Measurements from ENCODE around the gene EIF5A. TPM values are rescaled to one million over a fixed set of nuclear protein-coding genes. Genes with fewer than 3 reads are reported as not detected.

Gene EIF5A
- total and polyA plus RNA-seq, 2 experiments from 2014 or later = 267 to 693 TPM

GRCh38 chr17:7307686-7308624, 527 bp downstream of the EIF5A start:
- TF ChIP-seq, protein P1, sequence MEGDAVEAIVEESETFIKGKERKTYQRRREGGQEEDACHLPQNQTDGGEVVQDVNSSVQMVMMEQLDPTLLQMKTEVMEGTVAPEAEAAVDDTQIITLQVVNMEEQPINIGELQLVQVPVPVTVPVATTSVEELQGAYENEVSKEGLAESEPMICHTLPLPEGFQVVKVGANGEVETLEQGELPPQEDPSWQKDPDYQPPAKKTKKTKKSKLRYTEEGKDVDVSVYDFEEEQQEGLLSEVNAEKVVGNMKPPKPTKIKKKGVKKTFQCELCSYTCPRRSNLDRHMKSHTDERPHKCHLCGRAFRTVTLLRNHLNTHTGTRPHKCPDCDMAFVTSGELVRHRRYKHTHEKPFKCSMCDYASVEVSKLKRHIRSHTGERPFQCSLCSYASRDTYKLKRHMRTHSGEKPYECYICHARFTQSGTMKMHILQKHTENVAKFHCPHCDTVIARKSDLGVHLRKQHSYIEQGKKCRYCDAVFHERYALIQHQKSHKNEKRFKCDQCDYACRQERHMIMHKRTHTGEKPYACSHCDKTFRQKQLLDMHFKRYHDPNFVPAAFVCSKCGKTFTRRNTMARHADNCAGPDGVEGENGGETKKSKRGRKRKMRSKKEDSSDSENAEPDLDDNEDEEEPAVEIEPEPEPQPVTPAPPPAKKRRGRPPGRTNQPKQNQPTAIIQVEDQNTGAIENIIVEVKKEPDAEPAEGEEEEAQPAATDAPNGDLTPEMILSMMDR (IDR thresholded peaks at IDR 0.05; ENCODE audit: poor library complexity) = no peak
- no peak for TF ChIP-seq EZH2phosphoT487 (IDR thresholded peaks at IDR 0.05; ENCODE audit: low read depth, severe bottlenecking, unreplicated experiment)
- no peak for TF ChIP-seq EZH2 (IDR thresholded peaks at IDR 0.05; ENCODE audit: borderline replicate concordance)
- WGBS (ENCODE audit: low lambda C conversion rate, missing lambda C conversion rate) = 2% methylated on average over 23 of the region's 104 CpGs
- peaks cover 8% of the 10 kb centered on the region for H3K36me3 ChIP-seq (replicated peaks; ENCODE audit: insufficient read depth, low read depth)
- no peak overlapping the region for H2AFZ ChIP-seq
- H3K9me3 ChIP-seq (ENCODE audit: low read depth) = no peaks in the 10 kb centered on the region
- H3K79me2 ChIP-seq = peaks cover 48% of the 10 kb centered on the region
- H3K4me2 ChIP-seq = peak overlapping the region; percentile 98
- peak overlapping the region; percentile 93 for H3K27ac ChIP-seq
- peak overlapping the region; percentile 24 for H3K4me3 ChIP-seq
- peaks cover 13% of the 10 kb centered on the region for H3K4me1 ChIP-seq (ENCODE audit: insufficient read depth)
- H3K27me3 ChIP-seq = no peaks in the 10 kb centered on the region
- peak; percentile 82 for DNase-seq (ENCODE audit: low spot score)
- H3K9me2 ChIP-seq (replicated peaks; ENCODE audit: insufficient read depth) = no peaks in the 10 kb centered on the region
- peaks cover 41% of the 10 kb centered on the region for H4K20me1 ChIP-seq (ENCODE audit: insufficient read depth, poor library complexity, severe bottlenecking)

DNA sequence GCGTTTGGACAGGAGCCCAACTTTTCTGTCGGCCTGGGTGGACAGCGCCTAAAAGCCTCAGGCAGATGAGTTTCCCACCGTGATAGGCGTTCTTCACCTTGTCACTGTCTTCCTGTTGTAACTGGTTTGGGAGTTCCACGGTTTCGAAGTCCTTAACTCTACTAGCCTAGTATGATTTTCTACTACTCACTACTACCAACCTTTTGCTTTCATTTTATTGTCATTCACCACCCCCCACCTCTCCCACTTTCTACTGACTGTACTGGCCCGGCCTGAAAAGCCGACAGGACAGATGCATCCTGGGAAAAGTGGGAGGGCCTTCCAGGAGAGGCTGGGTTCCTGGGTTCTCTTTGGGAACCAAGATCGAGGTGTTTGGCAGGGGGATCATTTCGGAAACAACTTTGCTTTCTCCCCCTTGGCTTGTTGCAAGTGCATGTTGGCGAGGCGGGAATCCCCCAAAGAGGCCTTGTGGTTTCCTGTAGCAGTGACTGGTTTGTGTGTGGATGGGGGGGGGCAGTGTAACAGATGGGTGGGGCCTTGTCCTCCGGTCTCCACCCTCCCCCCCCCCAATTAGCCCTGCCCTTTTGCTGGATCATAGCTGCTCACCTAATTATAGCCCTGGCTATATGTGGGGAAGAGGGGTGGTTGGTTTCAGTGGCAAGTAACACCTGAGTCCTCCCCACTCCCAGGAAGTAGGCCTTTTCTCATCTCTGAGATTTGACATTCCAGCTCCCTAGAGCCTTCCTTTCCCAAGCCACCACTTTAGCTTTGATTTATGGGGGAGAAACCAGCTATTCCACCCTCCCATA, 1.4 kb downstream of the EIF5A start:
- H2AFZ ChIP-seq = no peak overlapping the region
- H3K9me3 ChIP-seq (ENCODE audit: low read depth) = no peaks in the 10 kb centered on the region
- 4% methylated on average over 13 of the region's 14 CpGs for whole genome bisulfite sequencing (ENCODE audit: low lambda C conversion rate, missing lambda C conversion rate)
- H3K79me2 ChIP-seq = peaks cover 57% of the 10 kb centered on the region
- peak overlapping the region; percentile 24 for H3K4me3 ChIP-seq
- peaks cover 43% of the 10 kb centered on the region for H4K20me1 ChIP-seq (ENCODE audit: insufficient read depth, poor library complexity, severe bottlenecking)
- TF ChIP-seq, protein P1 (IDR thresholded peaks at IDR 0.05; ENCODE audit: poor library complexity) = no peak
- TF ChIP-seq EZH2phosphoT487 (IDR thresholded peaks at IDR 0.05; ENCODE audit: low read depth, severe bottlenecking, unreplicated experiment) = no peak
- no peak for TF ChIP-seq EZH2 (IDR thresholded peaks at IDR 0.05; ENCODE audit: borderline replicate concordance)
- DNase-seq (ENCODE audit: low spot score) = peak; percentile 91
- H3K4me1 ChIP-seq (ENCODE audit: insufficient read depth) = peaks cover 18% of the 10 kb centered on the region
- peak overlapping the region; percentile 98 for H3K4me2 ChIP-seq
- peak overlapping the region; percentile 93 for H3K27ac ChIP-seq
- no peaks in the 10 kb centered on the region for H3K27me3 ChIP-seq
- H3K36me3 ChIP-seq (replicated peaks; ENCODE audit: insufficient read depth, low read depth) = peaks cover 8% of the 10 kb centered on the region
- no peaks in the 10 kb centered on the region for H3K9me2 ChIP-seq (replicated peaks; ENCODE audit: insufficient read depth)

GRCh38 chr17:7309628-7310027, 2.2 kb downstream of the EIF5A start:
- 95% methylated on average over 12 of the region's 12 CpGs for WGBS (ENCODE audit: low lambda C conversion rate, missing lambda C conversion rate)

More at GRCh38 chr17:7309628-7310027, 2.2 kb downstream of the EIF5A start:
- TF ChIP-seq, protein P1 (IDR thresholded peaks at IDR 0.05; ENCODE audit: poor library complexity) = no peak
- no peak for TF ChIP-seq EZH2 (IDR thresholded peaks at IDR 0.05; ENCODE audit: borderline replicate concordance)
- no peak for TF ChIP-seq EZH2phosphoT487 (IDR thresholded peaks at IDR 0.05; ENCODE audit: low read depth, severe bottlenecking, unreplicated experiment)
- no peak for DNase-seq (ENCODE audit: low spot score)
- peak overlapping the region; percentile 93 for H3K27ac ChIP-seq
- H3K9me2 ChIP-seq (replicated peaks; ENCODE audit: insufficient read depth) = no peaks in the 10 kb centered on the region
- no peak overlapping the region for H2AFZ ChIP-seq
- peaks cover 65% of the 10 kb centered on the region for H3K79me2 ChIP-seq
- H3K4me2 ChIP-seq = peak overlapping the region; percentile 98
- H3K27me3 ChIP-seq = no peaks in the 10 kb centered on the region
- H4K20me1 ChIP-seq (ENCODE audit: insufficient read depth, poor library complexity, severe bottlenecking) = peaks cover 43% of the 10 kb centered on the region
- H3K36me3 ChIP-seq (replicated peaks; ENCODE audit: insufficient read depth, low read depth) = peaks cover 8% of the 10 kb centered on the region
- peaks cover 25% of the 10 kb centered on the region for H3K4me1 ChIP-seq (ENCODE audit: insufficient read depth)
- H3K4me3 ChIP-seq = no peak overlapping the region
- no peaks in the 10 kb centered on the region for H3K9me3 ChIP-seq (ENCODE audit: low read depth)

Data from hepatocyte (in vitro differentiated cells).